SK-N-SH (cell line): Measurements from ENCODE around the gene CDH2.

Experiments used
- CTCF ChIP-seq: fragments of 200-600 bp; sonication (generic); IDR thresholded peaks from 2 replicates; pipeline ENCODE4 v1.6.1; 2017; ENCODE audit warnings: antibody characterized with exemption, mild to moderate bottlenecking, moderate library complexity
- ELF1 ChIP-seq: IDR thresholded peaks from 2 replicates; pipeline ENCODE4 v1.4.0; 2012
- TCF12 ChIP-seq: IDR thresholded peaks from 2 replicates; pipeline ENCODE4 v1.4.0; 2012
- TEAD4 ChIP-seq: IDR thresholded peaks from 2 replicates; pipeline ENCODE4 v1.4.0; 2012; ENCODE audit warnings: mild to moderate bottlenecking, borderline replicate concordance; ENCODE audit not compliant: insufficient read depth

GRCh38 chr18:28164771-28165483, 12.0 kb downstream of the CDH2 start:
- no peak for TF ChIP-seq CTCF
- no peak for TF ChIP-seq TCF12
- no peak for TF ChIP-seq ELF1
- TF ChIP-seq TEAD4, result no peak
